HK-2 (cell line): ENCODE results near the gene CBX4.
A peak's percentile ranks its signal among the peaks of the same experiment; 100 is the strongest.

ENCODE experiments used
- DNase-seq: peaks from one replicate; pipeline ENCODE4 v3.0.0-alpha.2; 2018; ENCODE audit not compliant: unreplicated experiment

CBX4 gene

GRCh38 chr17:79841369-79842135 is 2.3 kb upstream of the CBX4 start:
- DNase-seq = no peak

DNA sequence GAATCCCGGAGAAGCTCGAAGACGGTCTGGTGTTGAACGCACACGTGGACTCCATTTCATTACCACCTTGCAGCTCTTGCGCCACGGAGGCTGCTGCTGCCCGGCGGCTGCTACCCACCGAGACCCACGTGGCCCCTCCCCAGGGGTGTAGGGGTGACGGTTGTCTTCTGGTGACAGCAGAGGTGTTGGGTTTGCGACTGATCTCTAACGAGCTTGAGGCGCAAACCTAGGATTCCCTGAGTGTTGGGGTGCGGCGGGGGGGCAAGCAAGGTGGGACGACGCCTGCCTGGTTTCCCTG is 1.7 kb upstream of the CBX4 start:
- DNase-seq = no peak

DNA sequence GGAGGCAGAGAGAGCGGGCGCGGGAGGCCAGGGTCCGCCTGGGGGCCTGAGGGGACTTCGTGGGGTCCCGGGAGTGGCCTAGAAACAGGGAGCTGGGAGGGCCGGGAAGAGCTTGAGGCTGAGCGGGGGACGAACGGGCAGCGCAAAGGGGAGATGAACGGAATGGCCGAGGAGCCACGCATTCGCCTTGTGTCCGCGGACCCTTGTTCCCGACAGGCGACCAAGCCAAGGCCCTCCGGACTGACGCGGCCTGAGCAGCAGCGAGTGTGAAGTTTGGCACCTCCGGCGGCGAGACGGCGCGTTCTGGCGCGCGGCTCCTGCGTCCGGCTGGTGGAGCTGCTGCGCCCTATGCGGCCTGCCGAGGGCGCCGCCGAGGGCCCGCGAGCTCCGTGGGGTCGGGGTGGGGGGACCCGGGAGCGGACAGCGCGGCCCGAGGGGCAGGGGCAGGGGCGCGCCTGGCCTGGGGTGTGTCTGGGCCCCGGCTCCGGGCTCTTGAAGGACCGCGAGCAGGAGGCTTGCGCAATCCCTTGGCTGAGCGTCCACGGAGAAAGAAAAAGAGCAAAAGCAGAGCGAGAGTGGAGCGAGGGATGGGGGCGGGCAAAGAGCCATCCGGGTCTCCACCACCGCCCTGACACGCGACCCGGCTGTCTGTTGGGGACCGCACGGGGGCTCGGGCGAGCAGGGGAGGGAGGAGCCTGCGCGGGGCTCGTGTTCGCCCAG is 1.2 kb upstream of the CBX4 start:
- peak; percentile 68 for DNase-seq

DNA sequence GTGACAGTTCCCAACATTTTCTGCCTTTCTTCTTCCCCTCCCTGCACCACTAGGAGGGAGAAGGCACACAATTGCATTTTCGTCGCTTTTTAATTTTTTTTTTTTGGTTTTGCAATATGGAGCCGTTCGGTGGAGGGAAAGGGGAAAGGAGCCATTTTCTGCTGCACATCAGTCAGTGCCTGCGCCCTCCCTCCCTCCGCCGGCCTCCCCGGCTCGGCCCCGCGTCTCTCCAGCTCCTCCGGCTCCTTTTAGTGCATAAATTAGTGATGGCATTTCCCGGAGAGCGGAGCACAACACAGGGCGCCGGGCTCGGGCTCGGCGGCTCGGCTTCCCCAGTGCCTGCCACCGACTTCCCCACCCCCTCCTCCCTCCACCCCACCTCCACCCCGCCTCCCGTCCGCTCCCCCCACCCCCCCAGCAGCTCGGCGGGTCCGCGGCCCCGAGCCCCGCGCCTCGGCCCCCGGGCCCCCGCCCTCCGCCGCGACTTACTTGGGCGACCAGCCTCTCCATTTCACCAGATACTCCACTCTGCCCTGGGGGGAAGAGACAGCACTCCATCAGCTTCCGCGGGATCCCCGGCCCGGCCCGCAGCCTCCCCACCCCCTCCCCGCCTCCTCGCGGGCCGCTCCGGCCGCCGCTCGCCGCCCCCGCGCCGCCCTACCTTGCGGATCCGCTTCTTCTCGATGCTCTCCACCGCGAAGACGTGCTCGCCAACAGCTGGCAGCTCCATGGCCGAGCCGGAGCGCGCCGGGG is 542 bp downstream of the CBX4 start:
- peak; percentile 49 for DNase-seq

DNA sequence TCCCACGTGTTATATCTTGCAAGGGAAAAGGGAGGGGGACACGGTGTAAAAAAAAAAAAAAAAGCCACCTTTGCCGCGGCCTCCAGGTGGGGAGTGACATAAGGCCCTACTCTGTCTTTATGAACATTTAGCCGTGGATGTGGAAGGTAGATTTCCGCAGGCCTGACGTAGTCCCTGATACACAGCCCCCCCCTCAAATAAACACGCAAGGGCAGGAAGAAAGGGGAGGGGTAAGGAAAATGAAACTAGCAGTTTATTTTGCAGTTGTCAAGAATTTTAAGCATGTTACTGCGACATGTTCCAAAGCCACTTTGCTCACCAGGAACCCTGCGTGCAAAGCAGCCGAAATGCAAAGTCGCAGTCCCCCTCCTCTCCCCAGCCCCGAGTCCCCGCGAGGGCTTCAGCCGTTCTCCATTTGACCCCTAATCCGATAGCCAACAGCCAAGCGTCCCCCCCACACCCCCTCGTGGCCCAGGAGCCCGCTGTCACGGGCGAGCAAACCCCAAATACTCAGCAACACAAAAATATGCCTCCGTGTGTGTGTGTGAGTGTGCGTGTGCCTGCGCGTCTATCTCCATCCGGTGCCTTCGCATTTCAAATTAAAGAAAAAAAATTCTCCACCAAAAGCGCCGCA is 1.2 kb downstream of the CBX4 start:
- DNase-seq = no peak

DNA sequence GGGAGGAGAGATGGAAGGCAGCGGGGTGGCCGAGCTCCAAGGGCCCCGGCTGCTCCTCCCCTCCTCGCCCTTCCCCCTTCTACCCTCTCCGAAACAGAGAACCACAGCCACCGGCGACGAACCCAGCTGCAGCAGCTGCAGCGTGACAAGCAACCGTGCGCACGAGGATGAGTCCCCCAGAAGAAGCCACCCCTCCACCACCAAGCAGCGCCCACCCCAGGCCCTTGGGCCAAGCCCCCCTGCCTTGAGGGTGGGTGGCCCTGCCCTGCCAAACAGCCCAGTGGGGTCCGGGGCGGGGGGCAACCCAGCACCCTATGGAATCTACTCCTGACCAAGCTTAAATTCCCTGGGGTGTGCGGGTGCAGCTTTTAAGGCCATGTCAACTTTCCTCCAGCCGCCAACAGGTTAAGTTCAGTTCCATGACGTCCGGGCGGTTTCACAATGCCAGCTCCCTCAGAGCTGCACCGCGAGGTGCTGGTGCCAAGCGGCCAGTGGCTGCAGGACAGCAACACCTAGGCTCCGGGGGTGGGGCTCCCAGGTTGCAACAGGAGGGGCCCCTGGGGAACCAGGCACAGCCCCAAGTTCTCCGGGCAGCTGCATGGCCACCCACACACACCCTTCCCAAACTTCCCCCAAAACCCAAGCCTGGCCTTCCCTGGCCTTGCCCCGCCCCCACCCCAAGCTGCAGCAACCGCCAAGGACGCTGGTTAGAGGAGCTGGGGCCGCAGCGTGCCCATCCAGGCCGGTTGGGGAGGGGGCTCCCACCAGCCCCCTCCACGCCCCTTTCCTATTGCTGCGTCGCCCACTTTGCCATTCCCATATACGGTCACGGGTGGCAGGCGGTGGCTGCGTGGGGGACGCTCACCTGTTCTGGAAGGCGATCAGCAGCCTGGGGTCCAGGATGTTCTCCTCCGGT is 2.0 kb downstream of the CBX4 start:
- no peak for DNase-seq

GRCh38 chr17:79836510-79836971 is 2.7 kb downstream of the CBX4 start:
- DNase-seq = no peak

DNA sequence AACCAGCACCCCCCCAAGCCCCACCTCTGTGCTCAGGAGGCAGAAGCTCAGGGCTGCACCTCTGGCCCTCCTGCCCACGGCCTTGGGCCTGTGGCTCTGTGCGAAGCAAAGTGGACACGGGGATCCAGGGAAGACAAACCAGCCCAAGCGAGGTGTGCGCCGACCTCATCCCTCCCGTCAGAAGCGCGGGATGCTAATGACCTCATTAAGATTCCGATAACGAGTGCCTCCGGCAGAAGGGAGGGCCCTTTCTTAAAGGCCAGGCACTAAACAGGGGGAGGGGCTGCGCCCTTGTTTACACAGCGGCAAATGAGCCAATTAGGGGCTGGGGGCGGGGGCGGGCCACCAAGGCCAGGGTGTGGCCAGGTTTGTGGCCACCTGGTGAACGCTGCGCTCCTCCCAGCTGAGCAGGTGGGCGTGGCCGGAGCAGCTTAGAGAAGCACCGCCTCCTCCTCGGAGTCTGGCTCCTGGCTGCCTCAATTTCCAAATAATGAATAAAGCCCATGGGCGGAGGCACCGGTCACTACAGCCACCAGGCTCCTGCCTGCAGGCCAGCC is 3.2 kb downstream of the CBX4 start:
- DNase-seq = no peak

DNA sequence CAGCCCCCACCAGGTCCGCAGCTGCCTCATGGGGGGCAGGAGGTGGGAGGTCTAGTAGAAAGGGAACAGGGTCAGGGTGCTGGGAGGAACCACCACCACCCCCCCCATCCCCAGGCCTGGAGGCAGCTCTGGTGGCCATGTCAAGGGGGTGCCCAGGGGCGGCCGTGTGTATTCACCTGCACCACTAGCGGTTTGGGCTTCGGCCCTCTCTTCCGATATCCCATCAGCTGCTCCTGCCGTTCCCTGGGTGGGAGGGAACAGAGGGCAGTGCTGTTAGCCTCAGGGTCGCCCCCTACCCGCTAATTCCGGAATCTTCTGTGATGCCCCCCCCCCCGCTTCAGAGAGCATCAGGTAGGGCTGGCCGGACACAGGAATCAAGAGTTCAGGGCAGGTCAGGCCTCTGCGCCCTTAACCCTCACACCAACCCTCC is 3.8 kb downstream of the CBX4 start:
- DNase-seq = no peak

DNA sequence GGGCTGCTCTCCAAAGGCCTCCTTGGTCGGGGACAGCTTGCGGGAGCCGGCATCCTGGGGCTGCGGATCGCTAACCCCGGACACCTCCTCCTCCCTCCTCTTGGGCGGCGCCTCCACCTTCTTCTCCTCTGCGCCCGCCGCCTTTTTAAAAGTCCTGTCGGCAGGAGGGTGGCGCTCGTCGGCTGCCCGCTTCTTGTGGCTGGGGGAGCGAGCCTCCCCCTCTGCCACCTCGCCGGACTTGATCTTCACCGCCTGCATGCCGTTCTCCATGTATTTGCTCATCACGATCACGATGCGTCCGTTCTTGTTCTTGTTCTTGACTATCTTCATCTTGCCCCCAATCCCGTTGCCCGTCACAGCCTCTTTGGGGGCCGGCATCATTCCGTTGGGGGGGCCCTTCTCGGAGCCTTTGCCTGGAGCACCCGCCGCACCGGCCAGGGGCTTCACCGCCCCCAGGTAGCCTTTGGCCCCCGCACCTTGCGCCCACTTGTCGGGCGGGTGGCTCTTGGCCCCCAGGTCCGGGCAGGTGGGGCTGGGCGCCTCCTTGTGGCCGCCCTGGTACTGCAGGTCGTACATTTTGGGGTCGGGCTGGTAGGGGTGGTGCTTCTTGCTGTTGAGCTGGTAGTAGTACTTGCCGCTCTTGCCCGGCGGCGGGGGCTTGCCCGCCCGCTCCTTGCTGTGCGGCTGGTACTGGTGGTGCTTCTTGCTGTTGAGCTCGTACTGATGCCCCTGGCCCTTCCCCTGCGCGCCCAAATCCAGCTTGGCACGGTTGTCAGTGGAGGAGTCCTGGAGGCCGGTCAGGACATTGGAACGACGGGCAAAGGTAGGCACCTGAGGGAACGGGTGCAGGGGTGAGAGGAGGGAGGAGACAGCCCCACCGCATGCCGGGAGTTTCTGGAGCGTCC is 4.4 kb downstream of the CBX4 start:
- DNase-seq = no peak

DNA sequence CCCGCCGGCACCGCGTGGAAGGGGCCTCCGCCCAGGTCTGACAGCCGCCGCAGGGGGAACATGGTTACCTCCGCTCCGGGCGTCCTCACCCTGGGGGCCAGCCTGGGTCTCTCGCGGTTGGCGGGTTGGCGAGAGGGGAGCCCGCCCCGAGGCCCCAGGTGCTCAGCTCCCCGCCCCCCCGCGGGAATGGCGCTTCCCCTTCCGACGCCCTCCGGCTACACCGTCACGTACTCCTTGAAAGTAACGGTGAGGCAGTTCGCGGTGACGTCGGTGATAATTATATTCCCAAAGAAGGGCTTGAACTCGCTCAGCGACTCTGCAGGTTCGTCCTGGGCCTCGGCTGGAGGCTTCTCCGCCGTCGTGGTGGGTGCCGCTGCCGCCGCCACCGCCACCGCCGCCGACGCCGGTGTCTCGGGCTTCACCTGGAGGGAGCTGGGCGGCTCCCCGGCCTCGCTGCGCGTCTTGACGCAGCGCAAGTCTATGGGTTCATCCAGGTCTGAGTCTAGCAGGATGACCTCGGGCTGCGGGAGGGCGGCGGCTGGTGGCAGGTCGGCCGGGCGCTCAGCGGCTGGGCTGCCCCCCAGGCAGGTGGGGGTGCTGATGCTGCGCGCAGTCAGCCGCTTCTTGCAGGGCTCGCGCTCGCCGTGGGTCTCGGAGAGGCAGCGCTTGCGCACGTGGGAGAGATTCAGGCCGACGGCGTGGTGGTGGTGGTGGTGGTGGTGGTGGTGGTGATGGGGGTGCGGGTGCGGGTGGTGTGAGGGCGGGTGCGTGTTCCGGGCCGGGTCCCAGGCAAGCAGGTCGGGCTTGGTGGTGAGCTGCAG is 5.3 kb downstream of the CBX4 start:
- DNase-seq = no peak

DNA sequence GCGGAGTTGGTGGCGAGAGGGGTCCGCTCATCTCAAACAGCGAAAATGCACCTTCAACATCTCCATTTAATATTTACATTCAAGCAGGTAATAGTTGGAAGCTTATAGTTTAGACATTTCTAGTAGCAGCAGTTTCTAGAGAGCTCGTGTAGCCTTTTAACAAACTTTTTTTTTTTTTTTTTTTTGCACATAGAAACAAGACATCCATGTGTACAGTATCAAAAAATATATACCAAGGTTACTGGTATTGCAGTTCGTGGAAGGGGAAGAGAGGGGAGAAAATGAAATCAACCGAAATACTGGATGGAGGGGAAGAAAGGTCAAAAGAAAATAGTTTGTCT is 6.2 kb downstream of the CBX4 start:
- no peak for DNase-seq

DNA sequence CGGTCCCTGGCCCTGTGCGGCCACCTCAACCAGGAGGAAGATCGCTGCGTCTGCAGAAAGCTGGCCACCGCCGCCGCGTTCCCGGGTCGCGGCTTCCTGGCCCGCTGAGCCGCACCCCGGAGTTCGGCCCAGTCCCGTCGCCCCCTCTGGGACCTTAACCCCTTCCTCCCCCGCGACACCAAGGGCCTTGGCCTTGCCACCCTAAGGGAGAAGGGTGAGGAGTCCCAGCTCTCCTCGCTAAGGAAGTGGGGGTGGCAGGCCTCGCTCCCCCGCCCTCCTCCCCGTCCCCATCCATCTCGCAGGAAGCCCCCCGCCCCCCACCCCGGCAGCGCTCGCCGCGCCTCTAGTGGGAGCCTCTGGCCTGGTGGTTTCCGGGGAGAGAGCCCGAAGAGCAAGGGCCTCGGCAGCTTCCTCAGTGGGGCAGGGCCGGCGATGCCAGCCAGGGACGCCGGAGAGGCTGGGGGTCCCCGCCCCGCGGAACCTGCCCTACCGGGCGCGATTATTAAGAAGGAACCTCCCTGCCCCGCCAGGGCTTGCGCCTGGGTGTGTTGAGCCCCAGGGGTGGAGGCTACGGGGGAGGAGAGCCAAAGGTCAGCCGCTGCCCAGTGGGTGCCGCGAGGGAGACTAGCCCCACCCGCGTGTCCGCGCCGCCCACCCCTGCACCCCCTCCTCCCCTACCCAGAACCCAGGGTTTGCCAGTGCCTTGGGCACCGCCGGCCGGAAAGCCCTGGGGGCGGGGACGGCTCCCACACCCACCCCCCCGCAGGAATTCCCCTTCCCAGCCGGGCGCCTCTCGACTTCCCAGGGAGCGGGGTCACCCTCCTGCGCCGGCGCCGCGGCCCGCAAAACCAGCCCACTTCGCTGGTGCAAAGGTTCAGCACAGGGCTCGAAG is 6.8 kb downstream of the CBX4 start:
- DNase-seq = peak; percentile 82

- DNase-seq = peak; percentile 78
Observed at GRCh38 chr17:79831265-79832217, 7.7 kb downstream of the CBX4 start.

DNA sequence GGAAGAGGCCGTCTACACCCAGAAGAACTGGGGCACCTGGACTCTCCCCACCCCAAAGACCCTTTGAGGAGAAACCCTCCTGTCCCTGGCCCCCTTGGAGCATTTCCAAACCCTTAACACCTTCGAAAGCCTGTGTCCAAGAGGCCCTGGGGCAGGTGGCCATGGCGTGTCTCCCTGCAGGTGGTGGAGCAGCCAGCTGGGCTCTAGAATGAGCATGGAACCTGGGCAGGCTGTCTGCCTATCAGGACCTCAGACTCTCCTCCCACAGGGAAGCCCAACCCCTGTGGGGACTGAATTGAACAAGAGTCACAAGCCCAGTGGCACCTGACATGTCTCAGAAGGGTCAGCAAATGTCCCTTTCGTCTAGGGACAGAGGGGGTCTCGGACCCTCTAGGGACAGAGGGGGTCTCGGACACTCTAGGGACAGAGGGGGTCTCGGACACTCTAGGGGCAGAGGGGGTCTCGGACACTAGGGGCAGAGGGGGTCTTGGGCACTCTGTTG is 8.4 kb downstream of the CBX4 start:
- no peak for DNase-seq

GRCh38 chr17:79830303-79830702 is 8.9 kb downstream of the CBX4 start:
- no peak for DNase-seq

- DNase-seq = no peak
Observed at GRCh38 chr17:79829457-79829856, 9.8 kb downstream of the CBX4 start.
